Activated CD8-positive, alpha-beta memory T cell treated with anti-CD3 and anti-CD28 coated beads for 48 hours (primary cell): ENCODE data around the gene ATP13A5.

Experiments used
- DNase-seq, 3 experiments: peaks; one replicate each; pipeline ENCODE4 v3.0.0-alpha.2; 2020; ENCODE audit warnings: low read depth in 2 of 3, low spot score in 2 of 3

ATP13A5 gene

DNA sequence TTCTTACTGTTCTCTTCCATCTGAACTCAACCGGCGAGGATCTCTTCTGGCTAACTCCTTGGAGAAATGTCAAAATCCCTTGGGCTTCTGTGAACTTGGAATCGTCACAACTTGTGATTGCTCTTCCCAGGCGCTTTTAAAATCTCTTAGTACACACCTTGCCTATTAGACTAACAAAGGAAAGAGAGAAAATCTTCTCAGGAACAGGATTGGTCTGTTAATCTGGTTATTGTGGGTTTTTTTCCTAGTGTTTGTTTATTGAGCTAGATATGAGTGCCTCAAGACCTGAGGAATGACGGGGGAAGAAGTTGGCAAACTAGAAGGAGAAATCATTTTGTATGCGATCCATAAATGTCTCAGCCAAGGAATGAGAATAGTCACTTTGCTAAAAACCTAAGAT, at the start of gene ATP13A5:
Gene ATP13A5, minus strand, starts transcription at position 48 of the 400 bp plus-strand sequence. Its CDS starts 28 bp downstream, at position 20.
- DNase-seq = no peak

- DNase-seq = no peak
Measured at GRCh38 chr3:193418576-193419373, 40.2 kb upstream of the ATP13A5 start.

DNA sequence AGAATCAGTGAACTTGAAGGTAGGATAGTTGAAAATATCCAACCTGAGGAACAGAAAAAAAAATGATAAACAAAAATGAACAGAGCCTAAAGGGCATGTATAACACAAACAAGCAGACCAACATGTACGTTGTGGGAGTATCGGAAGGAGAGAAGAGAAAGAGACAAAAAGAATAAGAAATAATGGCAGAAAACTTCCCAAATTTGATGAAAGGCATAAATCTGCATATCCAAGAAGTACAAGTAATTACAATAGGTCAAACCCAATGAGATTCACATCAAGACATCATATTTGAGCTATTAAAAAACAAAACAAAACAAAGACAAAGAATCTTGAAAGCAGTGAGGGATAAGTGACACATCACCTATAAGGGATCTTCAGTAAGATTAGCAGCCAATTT, 38.1 kb upstream of the ATP13A5 start:
- no peak for DNase-seq

- DNase-seq = no peak
Measured at GRCh38 chr3:193407688-193408087, 29.1 kb upstream of the ATP13A5 start.

DNA sequence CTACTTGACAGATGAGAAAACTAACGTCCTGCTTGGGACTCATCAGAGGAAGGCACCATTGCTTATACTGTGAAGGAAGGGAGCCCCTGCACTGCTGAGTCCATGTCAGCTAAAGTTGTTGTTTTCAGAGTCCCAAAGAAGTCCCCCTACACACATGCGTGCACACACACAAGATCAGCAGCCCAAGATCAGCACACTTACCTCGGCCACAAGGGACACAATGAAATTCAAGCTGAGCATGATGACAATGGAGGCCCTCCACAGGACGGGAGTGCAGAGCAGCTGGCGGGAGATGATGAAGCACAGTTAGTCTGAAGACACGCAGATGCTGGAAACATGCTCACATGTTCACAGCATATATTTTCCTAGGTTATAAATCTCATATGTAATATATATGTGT, 28.6 kb upstream of the ATP13A5 start:
- no peak for DNase-seq

GRCh38 chr3:193403307-193403706, 24.8 kb upstream of the ATP13A5 start:
- DNase-seq = no peak

- DNase-seq = no peak
Measured at GRCh38 chr3:193400304-193400703, 21.8 kb upstream of the ATP13A5 start.

DNA sequence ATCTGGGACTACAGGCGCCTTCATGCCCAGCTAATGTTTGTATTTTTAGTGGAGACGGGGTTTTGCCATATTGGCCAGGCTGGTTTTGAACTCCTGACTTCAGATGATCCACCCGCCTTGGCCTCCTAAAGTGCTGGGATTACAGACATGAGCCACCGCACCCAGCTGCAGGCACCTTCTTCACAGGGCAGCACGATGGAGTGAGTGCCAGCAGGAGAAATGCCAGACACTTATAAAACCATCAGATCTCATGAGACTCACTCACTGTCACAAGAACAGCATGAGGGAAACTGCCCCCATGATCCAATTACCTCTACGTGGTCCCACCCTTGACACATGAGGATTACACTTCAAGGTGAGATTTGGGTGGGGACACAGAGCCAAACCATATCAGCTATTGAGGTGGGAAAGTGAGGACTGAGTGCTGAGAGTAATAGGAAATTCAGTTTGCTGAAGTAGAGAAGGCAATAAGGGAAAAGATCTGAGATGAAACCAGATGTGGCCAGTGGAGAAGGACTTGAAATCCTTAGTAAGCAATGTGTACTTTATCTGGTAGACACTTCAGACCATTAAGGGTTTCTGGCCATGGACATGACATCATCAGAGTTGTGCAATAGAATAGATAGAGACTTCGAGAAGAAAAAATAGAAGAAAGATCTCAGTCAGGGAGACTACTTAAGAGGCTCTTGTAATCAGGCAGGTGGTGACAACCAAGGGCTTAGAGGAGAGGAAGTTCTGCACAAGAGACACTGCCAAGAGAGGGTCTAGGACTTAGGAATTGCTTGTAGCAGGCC, 18.1 kb upstream of the ATP13A5 start:
- no peak for DNase-seq

DNA sequence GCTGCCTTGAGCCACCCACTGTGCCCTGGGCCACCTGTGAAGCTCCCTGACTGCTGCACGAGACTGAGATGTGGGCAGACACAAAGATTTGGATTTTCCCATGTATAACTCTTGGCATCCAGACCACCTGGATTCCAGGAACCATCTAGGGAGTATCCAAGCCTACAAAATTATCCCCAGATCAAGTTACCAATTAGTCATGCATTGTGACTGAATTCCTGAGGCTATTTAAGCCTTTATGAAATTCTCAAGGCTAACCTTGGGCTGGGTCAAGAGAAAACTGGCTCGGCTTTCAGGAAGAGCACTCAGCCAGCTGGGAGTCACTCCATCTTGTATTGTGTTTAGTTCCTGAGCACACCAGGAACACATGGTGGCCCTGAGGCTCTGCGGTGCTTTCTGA, 13.3 kb upstream of the ATP13A5 start:
- no peak for DNase-seq

- DNase-seq = no peak
Measured at GRCh38 chr3:193389335-193389734, 10.8 kb upstream of the ATP13A5 start.

DNA sequence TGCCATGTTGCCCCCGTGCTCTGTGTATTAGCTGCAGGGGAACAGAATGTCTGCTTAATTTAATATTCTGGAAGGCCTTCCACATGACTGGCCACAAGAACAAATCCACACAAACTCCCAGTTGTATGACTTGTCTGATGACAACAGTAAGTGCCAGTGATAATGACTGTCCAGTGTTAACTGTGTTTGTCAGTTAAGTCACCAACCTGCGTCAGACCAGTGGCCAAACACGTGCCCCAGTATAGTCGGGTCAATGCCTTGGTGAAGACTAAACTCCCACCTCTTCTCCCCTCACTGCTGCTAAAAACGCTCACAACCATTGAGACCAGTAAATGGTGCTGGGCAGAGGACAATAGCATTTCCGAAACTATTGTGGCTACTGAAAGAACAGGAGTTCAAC, 9.8 kb upstream of the ATP13A5 start:
- DNase-seq = no peak

- no peak for DNase-seq
Measured at GRCh38 chr3:193387596-193387995, 9.0 kb upstream of the ATP13A5 start.

GRCh38 chr3:193377591-193377990, 962 bp downstream of the ATP13A5 start:
- no peak for DNase-seq

GRCh38 chr3:193375614-193376013, 2.9 kb downstream of the ATP13A5 start:
- no peak for DNase-seq

- no peak for DNase-seq
Measured at GRCh38 chr3:193372783-193373182, 5.8 kb downstream of the ATP13A5 start.

- DNase-seq = no peak
Measured at GRCh38 chr3:193367868-193368267, 10.7 kb downstream of the ATP13A5 start.

GRCh38 chr3:193357291-193357690, 21.3 kb downstream of the ATP13A5 start:
- DNase-seq = no peak

DNA sequence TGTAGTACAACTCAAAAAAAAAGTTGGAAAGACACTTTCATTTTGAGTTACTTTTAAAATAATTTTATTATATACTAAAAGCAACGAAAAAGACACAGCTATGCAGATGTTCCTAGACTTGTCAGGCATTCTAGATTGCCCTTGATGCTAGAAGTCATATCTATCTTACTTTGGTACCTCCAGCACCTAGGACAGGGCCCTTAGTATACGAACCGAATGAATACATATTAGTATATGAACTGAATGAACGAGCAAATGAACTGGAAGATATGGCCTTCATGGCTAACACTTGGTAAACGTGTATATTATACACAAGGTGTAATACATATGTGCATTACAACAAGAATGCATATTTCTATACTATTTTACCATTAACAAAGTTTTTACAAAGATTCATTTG, 24.1 kb downstream of the ATP13A5 start:
- DNase-seq = no peak

DNA sequence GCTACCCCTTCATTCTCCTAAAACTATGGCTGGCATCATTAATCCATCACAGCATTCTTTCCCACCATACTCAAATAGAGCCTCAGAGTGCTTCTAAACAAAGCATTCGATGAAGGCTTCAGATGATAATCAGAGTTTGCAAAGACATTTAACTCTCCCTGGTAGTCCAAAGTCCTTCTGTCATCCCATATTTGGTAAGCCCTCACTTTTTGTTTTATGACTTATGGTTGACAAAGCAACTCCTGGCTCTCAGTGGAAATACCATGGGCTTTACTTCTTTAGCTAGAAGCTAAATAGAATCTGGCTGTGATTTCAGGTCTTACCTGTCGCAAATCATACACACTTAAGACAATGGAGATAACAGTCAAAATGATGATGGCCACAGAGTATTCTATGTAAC, 27.8 kb downstream of the ATP13A5 start:
- DNase-seq = no peak

DNA sequence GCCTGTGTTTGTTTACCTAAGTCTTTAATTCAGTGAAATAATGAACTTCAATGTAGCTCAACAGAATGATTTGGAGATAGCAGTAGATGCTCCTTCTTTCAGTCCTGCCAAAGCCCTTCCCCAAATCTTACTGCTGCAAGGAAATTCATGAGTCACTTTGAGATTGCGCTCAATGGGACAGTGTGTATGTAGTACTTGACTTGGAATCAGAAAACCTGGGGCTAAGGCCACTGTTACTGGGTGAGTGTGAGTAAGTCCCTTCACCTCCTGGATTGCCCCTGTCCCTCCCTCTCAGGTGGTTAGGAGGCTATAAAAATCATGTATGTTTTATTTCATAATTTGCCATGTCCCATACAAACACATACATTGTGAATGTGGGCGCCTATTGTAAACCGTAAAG, 29.9 kb downstream of the ATP13A5 start:
- DNase-seq = no peak

GRCh38 chr3:193347521-193348501, 30.7 kb downstream of the ATP13A5 start:
- no peak for DNase-seq
